ENCODE data around the gene RFWD3. TPM values are rescaled to one million over a fixed set of nuclear protein-coding genes. Genes with fewer than 3 reads are reported as not detected.
"Not testable (repeated sequence)": the region's sequence is repeated elsewhere in the genome, so short reads cannot be mapped to it uniquely, and the experiment has no call there.

The RFWD3 gene
- total RNA-seq, 1 donor from 2014 or later: 4.4 TPM

DNA sequence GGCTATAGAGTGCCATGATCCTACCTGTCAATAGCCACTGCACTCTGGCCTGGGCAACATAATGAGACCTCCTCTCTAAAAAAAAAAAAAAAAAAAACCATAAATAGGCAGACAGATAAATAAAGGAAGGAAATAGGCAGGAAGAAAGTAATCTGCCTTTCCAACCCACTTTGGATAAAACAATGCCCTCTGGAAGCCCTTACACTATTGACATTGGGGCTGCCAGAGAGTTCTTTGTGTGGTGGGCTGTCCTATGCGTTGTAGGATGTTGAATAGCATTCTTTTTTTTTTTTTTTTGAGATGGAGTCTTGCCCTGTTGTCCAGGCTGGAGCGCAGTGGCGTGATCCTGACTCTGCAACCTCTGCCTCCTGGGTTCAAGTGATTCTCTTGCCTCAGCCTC, 7.2 kb upstream of the RFWD3 start:
- no peak for DNase-seq
- intact Hi-C loops (cut with DNase I): no loop called here

DNA sequence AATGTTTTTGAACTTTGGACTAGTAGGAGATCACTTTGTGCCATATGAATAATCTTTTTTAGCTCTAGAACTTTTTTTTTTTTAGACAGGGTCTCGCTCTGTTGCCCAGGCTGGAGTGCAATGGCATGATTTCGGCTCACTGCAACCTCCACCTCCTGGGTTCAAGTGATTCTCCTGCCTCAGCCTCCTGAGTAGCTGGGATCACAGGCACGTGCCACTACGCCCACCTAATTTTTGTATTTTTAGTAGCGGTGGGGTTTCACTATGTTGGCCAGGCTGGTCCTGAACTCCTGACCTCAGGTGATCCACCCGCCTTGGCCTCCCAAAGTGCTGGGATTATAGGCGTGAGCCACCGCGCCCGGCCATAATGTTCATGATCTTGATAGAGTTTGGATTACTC, 2.2 kb upstream of the RFWD3 start:
- ATAC-seq (ENCODE audit: poor library complexity); intact Hi-C loops (cut with DNase I); DNase-seq: not testable (repeated sequence)

More for the DNA sequence above, 7.2 kb upstream of the RFWD3 start:
- no peak for ATAC-seq (ENCODE audit: poor library complexity)

DNA sequence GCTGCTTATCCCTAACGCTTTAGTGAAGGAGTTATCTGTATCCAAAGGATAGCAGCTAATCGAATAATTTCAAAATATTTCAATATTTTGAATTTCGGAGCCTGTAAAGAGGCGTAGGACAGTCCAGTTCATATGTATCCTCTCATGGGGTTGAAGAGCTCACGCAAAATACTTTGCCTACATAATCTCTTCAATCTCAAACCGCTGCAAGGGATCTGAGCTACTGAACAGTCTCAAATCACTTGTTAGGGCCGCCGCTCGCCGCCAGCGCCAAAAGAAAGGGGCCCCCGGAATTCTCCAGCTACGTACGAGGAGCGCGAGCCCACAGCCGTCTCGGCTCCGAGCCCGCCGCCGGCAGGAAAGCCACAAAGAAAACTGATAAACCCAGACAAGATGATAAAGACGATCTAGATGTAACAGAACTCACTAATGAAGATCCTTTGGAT, 601 bp upstream of the RFWD3 start:
- peak; percentile 69 for DNase-seq
- intact Hi-C loops (cut with DNase I): no loop called here
- peak; percentile 34 for ATAC-seq (ENCODE audit: poor library complexity)

DNA sequence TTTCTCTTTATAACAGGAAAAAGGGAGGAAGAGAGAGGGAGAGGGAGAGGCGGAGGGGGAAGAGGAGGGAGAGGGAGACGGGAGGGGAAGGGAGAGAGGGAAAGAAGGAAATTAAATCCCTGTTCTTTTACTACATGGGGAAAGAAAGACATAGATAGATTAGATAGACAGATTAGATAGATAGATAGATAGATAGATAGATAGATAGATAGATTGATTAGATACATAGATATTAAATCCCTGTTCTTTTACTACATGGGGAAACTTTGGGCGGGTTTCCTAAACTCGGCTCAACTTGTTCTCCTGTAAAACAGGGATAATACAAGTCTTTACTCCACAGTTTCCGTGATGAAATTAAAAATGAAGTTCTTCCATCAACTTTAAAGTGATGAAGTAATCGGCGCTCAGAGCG, 661 bp downstream of the RFWD3 start:
- intact Hi-C loops (cut with DNase I): no loop called here
- DNase-seq (no peak), ATAC-seq (ENCODE audit: poor library complexity) (no peak)

DNA sequence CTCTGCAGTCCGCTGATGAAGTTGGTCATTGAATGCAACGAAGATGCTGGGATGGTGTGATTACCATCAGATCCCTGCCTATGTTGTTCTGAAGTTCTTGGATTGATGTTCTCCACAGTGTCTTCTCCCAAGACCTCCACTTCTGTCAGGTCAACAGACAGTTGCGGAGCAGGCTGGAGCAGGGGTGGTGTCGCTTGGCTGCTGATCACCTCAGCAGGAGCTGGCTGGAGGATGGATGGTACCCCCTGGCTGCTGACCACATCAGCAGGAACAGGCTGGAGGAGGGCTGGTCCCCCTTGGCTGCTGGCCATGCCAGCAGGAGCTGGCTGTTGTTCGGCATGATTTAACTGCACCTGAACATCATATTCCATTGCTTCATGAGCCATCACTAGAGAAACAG, 5.6 kb downstream of the RFWD3 start:
- no peak for DNase-seq
- intact Hi-C loops (cut with DNase I): no loop called here
- no peak for ATAC-seq (ENCODE audit: poor library complexity)

DNA sequence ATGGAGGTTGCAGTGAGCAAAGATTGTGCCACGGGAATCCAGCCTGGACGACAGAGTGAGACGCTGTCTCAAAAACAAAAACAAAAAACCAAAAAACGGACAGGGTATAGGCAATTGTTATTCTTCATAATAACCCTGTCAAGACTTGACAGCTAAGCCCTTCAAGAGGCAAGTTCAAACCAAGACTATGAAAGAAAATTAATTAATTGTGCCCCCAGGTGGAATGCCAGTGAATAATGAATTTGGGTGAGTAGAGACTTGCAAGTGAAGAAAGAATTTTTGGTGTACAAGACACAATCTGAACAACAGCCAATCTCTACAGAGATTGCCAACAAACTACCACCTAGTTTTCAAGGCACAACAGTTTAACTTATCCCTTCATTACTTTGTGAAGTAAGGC, 6.3 kb downstream of the RFWD3 start:
- no peak for DNase-seq
- intact Hi-C loops (cut with DNase I): no loop called here

DNA sequence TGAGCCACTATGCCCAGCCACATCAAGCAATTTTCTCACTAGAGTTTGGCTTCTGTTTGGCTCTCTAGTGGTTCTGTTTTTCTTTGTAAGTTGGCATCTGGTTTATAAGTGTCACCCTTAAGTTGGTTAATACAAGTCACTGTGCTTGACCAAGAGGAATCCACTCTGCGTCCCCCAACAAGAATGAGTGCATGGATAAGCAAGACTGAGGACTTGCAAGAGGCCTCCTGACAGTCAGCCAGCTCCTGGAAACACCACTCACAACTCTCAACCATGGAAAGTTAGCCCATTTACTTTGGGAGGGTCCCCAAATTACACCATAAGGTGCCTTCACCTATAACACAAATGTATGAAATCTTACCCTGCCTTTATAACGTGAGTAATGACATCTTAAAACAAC, 7.6 kb downstream of the RFWD3 start:
- DNase-seq (no peak), ATAC-seq (ENCODE audit: poor library complexity) (no peak)
- intact Hi-C loops (cut with DNase I): no loop called here

More for the DNA sequence above, 6.3 kb downstream of the RFWD3 start:
- ATAC-seq (ENCODE audit: poor library complexity): no peak

DNA sequence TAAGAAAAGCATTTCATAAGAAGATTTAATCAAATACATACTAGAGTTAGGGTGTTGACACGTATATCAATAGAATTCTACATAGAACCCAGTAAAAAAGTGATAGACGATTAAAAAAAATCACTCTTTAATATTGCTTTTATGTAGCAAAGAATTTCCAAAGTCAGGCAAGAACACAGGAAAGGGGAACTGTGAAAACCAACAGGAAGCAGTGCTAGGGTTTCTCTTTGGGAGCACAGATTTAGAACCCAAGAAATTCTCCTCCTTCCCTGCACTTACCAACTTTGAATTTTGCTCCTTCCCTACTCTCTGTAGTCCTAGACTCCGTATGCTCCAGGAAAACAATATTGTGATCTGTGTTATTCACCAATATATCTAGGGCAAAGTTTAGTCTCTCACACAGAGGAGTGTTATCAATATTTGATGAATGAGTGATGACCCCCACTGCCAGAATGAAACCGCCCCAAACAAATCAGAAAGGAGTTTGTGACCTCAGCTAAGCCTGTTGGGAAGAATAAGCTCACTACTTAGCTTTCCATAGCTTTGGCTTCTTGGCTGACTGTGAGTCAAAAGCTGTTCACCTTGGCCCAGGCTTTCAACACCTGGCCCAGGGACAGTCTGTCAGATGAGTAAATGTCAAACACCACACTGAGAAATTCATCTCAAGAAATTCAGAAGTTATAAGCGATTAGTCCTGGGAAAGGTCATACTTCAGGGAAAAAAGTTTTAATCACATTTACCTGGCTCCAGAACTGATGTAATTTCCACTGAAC, 8.6 kb downstream of the RFWD3 start:
- DNase-seq: no peak
- ATAC-seq (ENCODE audit: poor library complexity): no peak
- intact Hi-C loops (cut with DNase I): no loop called here

DNA sequence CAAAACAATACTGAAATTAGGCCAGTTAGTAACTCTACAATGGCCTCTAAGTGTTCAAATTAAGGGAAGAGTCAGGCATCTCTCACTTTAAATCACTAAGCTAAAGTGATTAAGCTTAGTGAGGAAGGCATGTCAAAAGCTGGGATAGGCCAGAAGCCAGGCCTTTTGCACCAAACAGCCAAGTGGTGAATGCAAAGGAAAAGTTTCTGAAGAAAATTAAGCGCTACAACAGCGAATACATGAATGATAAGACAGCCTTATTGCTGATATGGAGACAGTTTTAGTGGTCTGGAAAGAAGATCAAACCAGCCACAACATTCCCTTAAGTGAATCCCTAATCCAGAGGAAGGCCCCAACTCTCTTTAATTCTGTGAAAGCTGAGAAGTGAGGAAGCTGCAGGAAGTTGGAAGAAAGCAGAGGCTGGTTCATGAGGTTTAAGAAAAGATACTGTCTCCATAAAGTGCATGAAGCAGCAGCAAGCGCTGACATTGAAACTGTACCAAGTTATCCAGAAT, 12.1 kb downstream of the RFWD3 start:
- intact Hi-C loops (cut with DNase I): no loop called here
- ATAC-seq (ENCODE audit: poor library complexity): no peak
- DNase-seq: no peak

DNA sequence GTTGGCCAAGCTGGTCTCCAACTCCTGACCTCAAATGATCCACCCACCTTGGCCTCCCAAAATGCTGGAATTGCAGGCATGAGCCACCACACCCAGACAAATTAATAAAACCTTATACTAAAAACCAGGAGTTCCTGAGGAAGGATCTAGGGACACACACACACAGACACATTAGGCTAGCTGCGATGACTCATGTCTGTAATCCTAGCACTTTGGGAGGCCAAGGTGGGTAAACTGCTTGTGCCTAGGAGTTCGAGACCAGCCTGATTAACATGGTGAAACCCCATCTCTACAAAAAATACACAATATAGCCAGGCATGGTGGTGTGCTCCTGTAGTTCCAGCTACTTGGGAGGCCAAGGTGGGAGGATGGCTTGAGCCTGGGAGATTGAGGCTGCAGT, 13.8 kb downstream of the RFWD3 start:
- intact Hi-C loops (cut with DNase I); ATAC-seq (ENCODE audit: poor library complexity); DNase-seq: not testable (repeated sequence)

DNA sequence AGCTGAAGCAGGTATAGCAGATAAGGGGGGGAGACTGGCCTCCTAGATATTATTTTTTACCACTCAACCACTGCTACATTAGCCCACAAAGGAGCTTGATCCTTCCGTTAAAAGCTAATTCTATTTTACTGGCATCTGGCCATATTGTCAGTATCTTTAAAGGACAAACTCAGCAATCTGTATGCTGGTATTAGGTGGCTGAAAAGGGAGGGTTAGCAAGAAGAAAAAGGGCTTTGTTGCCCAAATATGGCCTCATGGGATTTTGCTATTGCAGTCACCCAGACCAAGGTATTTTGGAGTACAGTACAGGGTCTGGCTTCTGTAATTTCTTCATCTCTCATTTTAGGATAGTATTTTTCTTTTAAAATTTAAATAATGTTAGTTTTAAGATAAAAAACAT, 14.4 kb downstream of the RFWD3 start:
- DNase-seq (no peak), ATAC-seq (ENCODE audit: poor library complexity) (no peak)
- intact Hi-C loops (cut with DNase I): no loop called here

DNA sequence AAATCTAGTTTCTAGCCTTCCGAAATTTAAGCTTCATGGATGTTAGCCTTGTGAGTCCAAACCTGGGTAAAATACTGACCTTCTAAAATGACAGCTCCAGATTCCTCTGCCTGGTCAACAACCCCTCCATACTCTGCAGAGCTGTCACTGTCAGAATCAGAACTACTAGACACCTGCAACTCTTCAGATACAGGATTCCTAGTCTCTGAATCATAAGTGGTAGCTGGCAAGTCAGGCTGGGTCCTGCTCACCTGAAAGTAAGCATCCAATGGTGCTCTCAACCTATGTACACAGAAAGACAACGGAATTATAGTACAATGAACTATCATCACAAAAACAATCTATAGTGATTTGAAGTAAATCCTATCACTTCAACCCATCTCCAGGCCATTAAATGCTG, 14.8 kb downstream of the RFWD3 start:
- DNase-seq (no peak), ATAC-seq (ENCODE audit: poor library complexity) (no peak)

DNA sequence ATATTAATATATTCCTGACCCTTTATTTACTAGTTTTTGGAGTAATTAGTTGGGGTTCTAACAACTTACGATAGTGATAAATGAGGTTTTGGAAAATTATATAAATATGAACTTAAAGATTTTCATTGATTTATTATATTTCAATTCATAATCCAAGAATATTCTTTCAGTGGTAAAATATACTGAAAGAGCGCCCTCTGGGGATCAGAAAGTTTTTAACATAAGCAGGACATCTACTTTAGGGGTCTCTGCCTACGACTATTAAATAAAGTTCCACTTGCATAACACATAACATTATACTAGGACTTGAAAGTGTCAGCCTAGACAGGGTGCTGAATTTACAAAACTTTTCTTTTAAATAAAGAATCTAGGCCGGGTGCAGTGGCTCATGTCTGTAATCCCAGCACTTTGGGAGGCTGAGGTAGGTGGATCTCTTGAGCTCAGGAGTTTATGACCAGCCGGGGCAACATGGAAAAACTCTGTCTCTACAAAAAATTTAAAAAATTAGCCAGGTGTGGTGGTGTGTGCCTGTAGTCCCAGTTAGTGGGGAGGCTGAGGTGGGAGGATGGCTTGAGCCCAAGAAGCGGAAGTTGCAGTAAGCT, 15.6 kb downstream of the RFWD3 start:
- no peak for ATAC-seq (ENCODE audit: poor library complexity)
- no peak for DNase-seq
- intact Hi-C loops (cut with DNase I): no loop called here

More for the DNA sequence above, 14.8 kb downstream of the RFWD3 start:
- intact Hi-C loops (cut with DNase I): no loop called here

DNA sequence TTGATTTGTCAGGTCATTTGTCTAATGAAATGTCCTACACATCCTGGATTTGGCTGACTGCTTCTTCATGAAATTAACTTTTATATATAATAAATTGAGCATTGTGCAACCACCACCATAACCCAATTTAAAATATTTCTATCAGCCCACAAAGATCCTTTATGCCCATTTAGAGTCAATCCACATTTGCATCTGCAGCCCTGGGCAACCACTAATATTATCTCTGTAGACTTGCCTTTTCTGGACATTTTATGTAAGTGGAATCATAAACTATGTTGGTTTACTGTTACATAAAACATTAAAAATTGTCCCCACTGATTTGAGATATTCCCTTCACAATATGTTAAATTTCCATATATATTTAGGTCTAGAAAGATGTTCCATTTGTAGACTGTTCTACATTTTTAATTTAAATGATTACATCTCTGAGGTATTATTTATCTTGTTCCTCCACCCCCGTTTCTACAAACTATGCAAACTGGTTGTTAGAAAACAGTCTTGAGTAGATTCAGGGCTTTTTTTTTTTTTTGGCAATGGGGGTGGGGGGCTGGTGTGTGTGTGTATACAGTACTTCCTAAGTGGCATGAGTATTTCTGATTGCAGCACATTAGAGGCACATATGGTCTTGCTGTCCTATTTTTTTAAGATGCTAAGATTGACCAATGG, 16.7 kb downstream of the RFWD3 start:
- DNase-seq: no peak
- no peak for ATAC-seq (ENCODE audit: poor library complexity)
- intact Hi-C loops (cut with DNase I): no loop called here

DNA sequence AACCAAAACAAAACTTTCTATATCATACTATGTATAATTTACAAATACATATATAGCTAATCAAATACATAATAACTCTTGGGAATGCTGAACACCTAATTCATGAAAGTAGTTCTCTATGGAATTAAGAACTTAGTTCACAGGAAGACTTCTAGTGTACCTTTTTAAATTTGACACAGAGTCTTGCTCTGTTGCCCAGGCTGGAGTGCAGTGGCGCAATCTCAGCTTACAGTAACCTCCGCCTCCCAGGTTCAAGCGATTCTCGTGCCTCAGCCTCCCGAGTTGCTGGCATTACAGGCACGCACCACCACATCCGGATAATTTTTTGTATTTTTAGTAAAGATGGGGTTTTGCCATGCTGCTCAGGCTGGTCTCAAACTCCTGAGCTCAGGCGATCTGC, 24.7 kb downstream of the RFWD3 start:
- DNase-seq: no peak
- ATAC-seq (ENCODE audit: poor library complexity): no peak
- intact Hi-C loops (cut with DNase I): no loop called here

DNA sequence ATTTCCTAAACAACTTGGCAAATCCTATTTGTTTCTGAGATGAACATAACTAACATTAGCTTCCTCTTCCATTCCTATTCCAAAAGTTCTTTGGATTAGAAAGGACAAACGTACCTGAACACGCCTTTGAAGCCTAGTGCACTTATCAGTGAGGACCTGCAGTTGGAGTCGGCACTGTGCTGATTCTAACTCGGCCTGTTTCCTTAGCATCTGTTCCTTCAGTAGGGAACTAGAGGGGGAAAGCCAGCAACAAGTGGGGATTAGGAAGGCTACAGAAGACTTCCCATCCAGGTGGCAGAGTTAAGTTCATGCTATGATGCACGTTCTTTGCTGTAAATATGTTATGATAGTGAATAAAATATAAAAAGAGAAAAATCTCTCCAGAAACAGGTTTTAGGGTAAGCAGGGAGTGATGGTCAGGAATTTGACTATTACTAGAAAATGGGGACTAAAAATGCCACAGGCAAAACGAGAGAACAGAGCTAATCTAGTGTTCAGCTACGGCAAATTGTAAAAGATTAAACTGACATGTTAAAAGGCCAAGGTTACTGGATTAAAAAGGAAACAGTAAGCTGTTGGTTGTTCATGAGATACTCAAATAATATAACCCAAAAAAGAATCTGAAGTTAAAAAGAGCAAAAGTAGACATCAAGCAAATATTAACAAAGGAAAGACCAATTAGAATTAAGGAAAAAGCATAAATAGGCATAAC, 28.8 kb downstream of the RFWD3 start:
- ATAC-seq (ENCODE audit: poor library complexity) (no peak), DNase-seq (no peak)
- intact Hi-C loops (cut with DNase I): no loop called here

DNA sequence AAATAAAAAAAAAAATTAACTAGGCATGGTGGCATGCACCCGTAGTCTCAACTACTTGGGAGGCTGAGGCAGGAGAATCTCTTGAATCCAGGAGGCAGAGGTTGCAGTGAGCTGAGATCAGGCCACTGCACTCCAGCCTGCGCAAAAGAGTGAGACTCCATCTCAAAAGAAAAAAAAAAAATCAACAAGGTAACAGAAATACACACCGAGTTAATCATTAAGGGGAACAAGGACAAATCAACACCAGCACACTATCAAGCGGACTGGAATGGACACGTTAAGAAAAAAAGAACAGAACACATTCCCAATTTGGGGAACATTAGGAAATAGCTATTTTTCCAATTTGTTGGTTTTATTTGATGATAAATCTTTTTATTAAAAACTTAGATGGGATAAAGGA, 31.4 kb downstream of the RFWD3 start:
- ATAC-seq (ENCODE audit: poor library complexity) (no peak), DNase-seq (no peak)
- intact Hi-C loops (cut with DNase I): no loop called here

DNA sequence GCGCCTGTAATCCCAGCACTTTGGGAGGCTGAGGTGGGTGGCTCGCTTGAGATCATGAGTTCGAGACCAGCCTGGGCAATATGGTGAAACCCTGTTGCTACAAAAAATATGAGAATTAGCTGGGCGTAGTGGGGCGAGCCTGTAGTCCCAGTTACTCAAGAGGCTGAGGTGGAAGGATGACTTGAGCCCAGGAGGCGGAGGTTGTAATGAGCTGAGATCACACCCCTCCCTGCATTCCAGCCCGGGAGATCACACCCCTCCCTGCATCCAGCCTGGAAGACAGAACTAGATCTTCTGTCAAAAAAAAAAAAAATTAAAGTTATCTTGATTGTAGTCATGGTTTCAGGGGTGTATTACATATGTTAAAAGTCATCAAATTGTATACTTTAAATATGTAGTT, 33.0 kb downstream of the RFWD3 start:
- DNase-seq (no peak), ATAC-seq (ENCODE audit: poor library complexity) (no peak)
- intact Hi-C loops (cut with DNase I): no loop called here

All from Right ventricle myocardium superior (tissue), 1 donor.